ENCODE measurements around the gene CAGE1.
"Not testable (repeated sequence)": the region's sequence is repeated elsewhere in the genome, so short reads cannot be mapped to it uniquely, and the experiment has no call there.

Gene CAGE1

GRCh38 chr6:7406743-7407142 lies 17.2 kb upstream of the CAGE1 start:
- DNase-seq: no peak

GRCh38 chr6:7404546-7404945 lies 15.0 kb upstream of the CAGE1 start:
- DNase-seq: no peak

- no peak for DNase-seq
Measured at GRCh38 chr6:7402716-7403115, 13.2 kb upstream of the CAGE1 start.

- no peak for DNase-seq
Measured at GRCh38 chr6:7401075-7401474, 11.5 kb upstream of the CAGE1 start.

GRCh38 chr6:7392402-7392801 lies 2.9 kb upstream of the CAGE1 start:
- no peak for DNase-seq

- no peak for DNase-seq
Measured at GRCh38 chr6:7391151-7391550, 1.6 kb upstream of the CAGE1 start.

GRCh38 chr6:7390226-7390878 lies 810 bp upstream of the CAGE1 start:
- no peak for DNase-seq

- DNase-seq: no peak
Measured at GRCh38 chr6:7389162-7389450, 436 bp downstream of the CAGE1 start.

GRCh38 chr6:7381092-7381491 lies 8.4 kb downstream of the CAGE1 start:
- DNase-seq: no peak

- no peak for DNase-seq
Measured at GRCh38 chr6:7378740-7379139, 10.8 kb downstream of the CAGE1 start.

GRCh38 chr6:7377961-7378360 lies 11.6 kb downstream of the CAGE1 start:
- no peak for DNase-seq

GRCh38 chr6:7373739-7374138 lies 15.8 kb downstream of the CAGE1 start:
- DNase-seq: no peak

GRCh38 chr6:7367408-7367807 lies 22.1 kb downstream of the CAGE1 start:
- DNase-seq: no peak

GRCh38 chr6:7351916-7352315 lies 37.6 kb downstream of the CAGE1 start:
- DNase-seq: not testable (repeated sequence)

- DNase-seq: not testable (repeated sequence)
Measured at GRCh38 chr6:7350591-7350990, 39.0 kb downstream of the CAGE1 start.

GRCh38 chr6:7347551-7347997 lies 42.0 kb downstream of the CAGE1 start:
- not testable (repeated sequence) for DNase-seq

- not testable (repeated sequence) for DNase-seq
Measured at GRCh38 chr6:7344773-7345450, 44.6 kb downstream of the CAGE1 start.

GRCh38 chr6:7343546-7344475 lies 45.7 kb downstream of the CAGE1 start:
- DNase-seq: no peak

- no peak for DNase-seq
Measured at GRCh38 chr6:7341989-7342742, 47.4 kb downstream of the CAGE1 start.

GRCh38 chr6:7341271-7341670 lies 48.3 kb downstream of the CAGE1 start:
- no peak for DNase-seq

GRCh38 chr6:7339007-7339732 lies 50.4 kb downstream of the CAGE1 start:
- not testable (repeated sequence) for DNase-seq

- DNase-seq: no peak
Measured at GRCh38 chr6:7338031-7338430, 51.5 kb downstream of the CAGE1 start.

Measured in NCI-H187 (cell line).